GM12891 (cell line): ENCODE results near the gene MED28.

Source experiments
- POLR2A ChIP-seq: IDR thresholded peaks from 2 replicates; pipeline ENCODE4 v1.6.1; 2011; ENCODE audit warnings: low read depth, low read length, control low read depth
- POLR2AphosphoS5 ChIP-seq: IDR thresholded peaks from 2 replicates; pipeline ENCODE4 v1.6.1; 2011; ENCODE audit warnings: low read depth, low read length, control low read depth
- POU2F2 ChIP-seq: IDR thresholded peaks from 2 replicates; pipeline ENCODE4 v1.6.1; 2011; ENCODE audit warnings: low read depth, mild to moderate bottlenecking, control low read depth, low read length, moderate library complexity
- TAF1 ChIP-seq: IDR thresholded peaks from 2 replicates; pipeline ENCODE4 v1.6.1; 2011; ENCODE audit warnings: low read depth, low read length, control low read depth

DNA sequence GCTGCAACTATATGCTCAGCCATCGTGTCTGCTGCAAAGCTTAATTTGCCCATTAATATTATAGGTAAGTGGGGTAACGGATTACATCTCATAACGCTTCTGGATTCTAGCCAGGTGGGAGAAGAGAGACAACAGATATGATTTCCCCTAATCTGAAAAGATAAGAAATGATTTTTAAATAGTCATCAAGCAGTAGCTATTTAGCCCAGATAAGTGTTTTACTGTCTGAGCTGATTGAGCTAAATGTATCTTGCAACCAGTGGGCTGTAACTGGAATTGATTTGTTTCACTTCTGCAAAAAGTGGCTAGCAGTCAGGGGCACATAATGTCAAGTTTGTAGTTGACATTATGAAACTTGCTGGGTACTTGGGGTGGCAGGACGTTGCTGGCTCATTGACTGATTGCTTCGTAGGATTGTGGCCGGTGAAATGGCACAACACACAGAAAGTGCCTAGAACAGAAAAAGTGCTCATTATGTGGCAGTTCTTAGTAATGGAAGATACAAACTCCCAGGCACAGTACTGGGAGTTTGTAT, 18.9 kb upstream of the MED28 start:
- TF ChIP-seq TAF1 = no peak
- TF ChIP-seq POLR2AphosphoS5 = no peak
- no peak for TF ChIP-seq POLR2A
- no peak for TF ChIP-seq POU2F2
